Liver (tissue), 2 donors: ENCODE measurements around the gene DMD.

Experiments used
- CTCF ChIP-seq: fragments of 150-350 bp; IDR thresholded peaks from 2 replicates; pipeline ENCODE4 v1.5.1; 2017; ENCODE audit warnings: improper control_type of control experiment, low read depth, low read length; ENCODE audit not compliant: missing input control
- MAX ChIP-seq: IDR thresholded peaks from 2 replicates; pipeline ENCODE4 v1.6.1; 2016; ENCODE audit warnings: antibody characterized with exemption
- YY1 ChIP-seq: IDR thresholded peaks from 2 replicates; pipeline ENCODE4 v1.6.1; 2016; ENCODE audit warnings: antibody characterized with exemption, mild to moderate bottlenecking
- donor health status: healthy.

GRCh38 chrX:31268359-31268758 is 1943.0 kb downstream of the DMD start:
- TF ChIP-seq CTCF (no peak), YY1 (no peak), MAX (no peak)
